Measurements from ENCODE around the gene TREML1. TPM values are rescaled to one million over a fixed set of nuclear protein-coding genes. Genes with fewer than 3 reads are reported as not detected.

TREML1 gene
- total and polyA plus RNA-seq, 4 donors, result 0.08 to 4.5 (median 0.12) TPM; not detected in 1

DNA sequence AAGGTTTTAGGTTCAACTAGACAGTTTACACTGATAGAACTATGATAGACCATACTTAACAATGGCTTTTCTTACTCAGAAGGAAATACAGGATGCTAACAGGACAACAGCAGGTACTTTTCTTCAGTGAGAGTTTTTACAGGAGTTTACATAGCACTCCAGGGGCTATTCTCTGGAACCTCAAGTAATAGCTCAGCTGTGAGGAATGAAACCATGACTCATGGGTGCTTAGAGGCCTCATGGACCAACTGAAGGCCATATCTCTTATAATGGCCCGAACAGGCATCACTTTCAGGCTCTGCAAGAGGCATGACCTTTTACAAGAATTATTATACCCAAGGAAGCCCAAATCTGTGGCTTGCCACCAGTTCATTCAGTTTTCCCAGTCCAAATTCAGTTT is 31.8 kb downstream of the TREML1 start:
- 92% methylated on average over 1 of the region's 1 CpG for WGBS
- H3K36me3 ChIP-seq (ENCODE audit: control insufficient read depth in 4 of 4, insufficient read depth in 3 of 4, low read depth in 1 of 4, low read length in 3 of 4), result peaks cover 0 to 6% (median 2%) of the 10 kb centered on the region in 4 donors

GRCh38 chr6:41120058-41120457 is 34.1 kb downstream of the TREML1 start:
- no peak for DNase-seq (ENCODE audit: low spot score)
- no peak overlapping the region for H3K9ac ChIP-seq (ENCODE audit: low read depth in 1 of 2, low read length in 2 of 2)
- TF ChIP-seq YY1 (IDR thresholded peaks at IDR 0.05) (no peak), TAF1 (conservative IDR thresholded peaks at IDR 0.05) (no peak), GABPA (IDR thresholded peaks at IDR 0.05 in 1 of 2, conservative IDR thresholded peaks at IDR 0.05 in 1 of 2) (no peak), FOXA2 (IDR thresholded peaks at IDR 0.05) (no peak), NR2F2 (IDR thresholded peaks at IDR 0.05) (no peak), HNF4A (conservative IDR thresholded peaks at IDR 0.05) (no peak), SP1 (IDR thresholded peaks at IDR 0.05) (no peak), ZBTB33 (IDR thresholded peaks at IDR 0.05) (no peak), JUND (IDR thresholded peaks at IDR 0.05) (no peak), CTCF (IDR thresholded peaks at IDR 0.05; ENCODE audit: low read depth, low read length, missing input control) (no peak), EGR1 (IDR thresholded peaks at IDR 0.05; ENCODE audit: low read depth in 2 of 2) (no peak), FOXA1 (IDR thresholded peaks at IDR 0.05) (no peak), RXRA (IDR thresholded peaks at IDR 0.05) (no peak), HNF4G (IDR thresholded peaks at IDR 0.05) (no peak)
- TF ChIP-seq, protein P1, sequence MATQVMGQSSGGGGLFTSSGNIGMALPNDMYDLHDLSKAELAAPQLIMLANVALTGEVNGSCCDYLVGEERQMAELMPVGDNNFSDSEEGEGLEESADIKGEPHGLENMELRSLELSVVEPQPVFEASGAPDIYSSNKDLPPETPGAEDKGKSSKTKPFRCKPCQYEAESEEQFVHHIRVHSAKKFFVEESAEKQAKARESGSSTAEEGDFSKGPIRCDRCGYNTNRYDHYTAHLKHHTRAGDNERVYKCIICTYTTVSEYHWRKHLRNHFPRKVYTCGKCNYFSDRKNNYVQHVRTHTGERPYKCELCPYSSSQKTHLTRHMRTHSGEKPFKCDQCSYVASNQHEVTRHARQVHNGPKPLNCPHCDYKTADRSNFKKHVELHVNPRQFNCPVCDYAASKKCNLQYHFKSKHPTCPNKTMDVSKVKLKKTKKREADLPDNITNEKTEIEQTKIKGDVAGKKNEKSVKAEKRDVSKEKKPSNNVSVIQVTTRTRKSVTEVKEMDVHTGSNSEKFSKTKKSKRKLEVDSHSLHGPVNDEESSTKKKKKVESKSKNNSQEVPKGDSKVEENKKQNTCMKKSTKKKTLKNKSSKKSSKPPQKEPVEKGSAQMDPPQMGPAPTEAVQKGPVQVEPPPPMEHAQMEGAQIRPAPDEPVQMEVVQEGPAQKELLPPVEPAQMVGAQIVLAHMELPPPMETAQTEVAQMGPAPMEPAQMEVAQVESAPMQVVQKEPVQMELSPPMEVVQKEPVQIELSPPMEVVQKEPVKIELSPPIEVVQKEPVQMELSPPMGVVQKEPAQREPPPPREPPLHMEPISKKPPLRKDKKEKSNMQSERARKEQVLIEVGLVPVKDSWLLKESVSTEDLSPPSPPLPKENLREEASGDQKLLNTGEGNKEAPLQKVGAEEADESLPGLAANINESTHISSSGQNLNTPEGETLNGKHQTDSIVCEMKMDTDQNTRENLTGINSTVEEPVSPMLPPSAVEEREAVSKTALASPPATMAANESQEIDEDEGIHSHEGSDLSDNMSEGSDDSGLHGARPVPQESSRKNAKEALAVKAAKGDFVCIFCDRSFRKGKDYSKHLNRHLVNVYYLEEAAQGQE (IDR thresholded peaks at IDR 0.05), result no peak
- TF ChIP-seq, protein P2, sequence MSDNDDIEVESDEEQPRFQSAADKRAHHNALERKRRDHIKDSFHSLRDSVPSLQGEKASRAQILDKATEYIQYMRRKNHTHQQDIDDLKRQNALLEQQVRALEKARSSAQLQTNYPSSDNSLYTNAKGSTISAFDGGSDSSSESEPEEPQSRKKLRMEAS (IDR thresholded peaks at IDR 0.05), result no peak
- H3K4me1 ChIP-seq (ENCODE audit: control insufficient read depth in 4 of 4, insufficient read depth in 4 of 4, low read length in 3 of 4), result no peaks in the 10 kb centered on the region
- no peak overlapping the region for H3K4me3 ChIP-seq (ENCODE audit: low read depth in 1 of 3, low read length in 3 of 3)
- no peaks in the 10 kb centered on the region for H3K9me3 ChIP-seq (ENCODE audit: control insufficient read depth in 4 of 4, low read length in 3 of 4)
- no peaks in the 10 kb centered on the region for H3K27me3 ChIP-seq (ENCODE audit: control insufficient read depth in 4 of 4, insufficient read depth in 4 of 4, low read length in 3 of 4)
- no peak overlapping the region for H3K27ac ChIP-seq (ENCODE audit: low read depth in 1 of 2, low read length in 2 of 2)
- peaks cover 0 to 6% (median 2%) of the 10 kb centered on the region in 4 donors for H3K36me3 ChIP-seq (ENCODE audit: control insufficient read depth in 4 of 4, insufficient read depth in 3 of 4, low read depth in 1 of 4, low read length in 3 of 4)
- WGBS, result 96% methylated on average over 1 of the region's 1 CpG

More for the DNA sequence above, 31.8 kb downstream of the TREML1 start:
- Histone ChIP-seq H3K27ac (ENCODE audit: low read depth in 1 of 2, low read length in 2 of 2) (no peak overlapping the region), H3K9ac (ENCODE audit: low read depth in 1 of 2, low read length in 2 of 2) (no peak overlapping the region), H3K4me1 (ENCODE audit: control insufficient read depth in 4 of 4, insufficient read depth in 4 of 4, low read length in 3 of 4) (no peaks in the 10 kb centered on the region), H3K4me3 (ENCODE audit: low read depth in 1 of 3, low read length in 3 of 3) (no peak overlapping the region), H3K27me3 (ENCODE audit: control insufficient read depth in 4 of 4, insufficient read depth in 4 of 4, low read length in 3 of 4) (no peaks in the 10 kb centered on the region), H3K9me3 (ENCODE audit: control insufficient read depth in 4 of 4, low read length in 3 of 4) (no peaks in the 10 kb centered on the region)
- no peak for TF ChIP-seq HNF4A (conservative IDR thresholded peaks at IDR 0.05)
- TF ChIP-seq, protein P1 (IDR thresholded peaks at IDR 0.05), result no peak
- TF ChIP-seq FOXA1 (IDR thresholded peaks at IDR 0.05), result no peak
- no peak for TF ChIP-seq TAF1 (conservative IDR thresholded peaks at IDR 0.05)
- no peak for TF ChIP-seq RXRA (IDR thresholded peaks at IDR 0.05)
- TF ChIP-seq GABPA (IDR thresholded peaks at IDR 0.05 in 1 of 2, conservative IDR thresholded peaks at IDR 0.05 in 1 of 2), result no peak
- no peak for TF ChIP-seq YY1 (IDR thresholded peaks at IDR 0.05)
- no peak for TF ChIP-seq ATF3 (IDR thresholded peaks at IDR 0.05)
- DNase-seq (ENCODE audit: low spot score), result no peak

All from liver (tissue), 9 donors.